ENCODE measurements around the gene PRKCZ. TPM values are rescaled to one million over a fixed set of nuclear protein-coding genes. Genes with fewer than 3 reads are reported as not detected.

PRKCZ gene
- total RNA-seq, 1 donor: 4.6 TPM

GRCh38 chr1:2155147-2155598 is 105.0 kb downstream of the PRKCZ start:
- peaks cover 46% of the 10 kb centered on the region for H3K4me1 ChIP-seq (ENCODE audit: insufficient read depth, low read length)
- H3K27me3 ChIP-seq (ENCODE audit: insufficient read depth, low read length): no peaks in the 10 kb centered on the region
- H3K9me3 ChIP-seq (ENCODE audit: low read depth, low read length): no peaks in the 10 kb centered on the region

DNA sequence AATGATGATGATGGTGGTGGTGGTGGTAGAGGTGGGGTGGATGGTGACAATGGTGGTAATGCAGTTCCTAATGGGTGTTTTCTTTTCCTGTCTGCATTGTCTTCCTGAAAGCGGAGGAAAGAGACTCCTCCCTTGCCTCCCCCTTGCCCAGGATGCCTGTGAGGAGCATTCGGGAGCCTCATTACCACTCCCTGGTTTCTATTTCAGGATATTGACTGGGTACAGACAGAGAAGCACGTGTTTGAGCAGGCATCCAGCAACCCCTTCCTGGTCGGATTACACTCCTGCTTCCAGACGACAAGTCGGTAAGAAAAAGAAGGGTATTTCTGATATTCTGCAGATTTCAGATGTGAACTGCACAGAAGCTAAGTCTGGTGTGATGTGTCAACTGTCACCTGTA is 105.6 kb downstream of the PRKCZ start:
- Histone ChIP-seq H3K4me1 (ENCODE audit: insufficient read depth, low read length) (peaks cover 39% of the 10 kb centered on the region), H3K4me3 (ENCODE audit: low read length) (no peak overlapping the region), H3K27me3 (ENCODE audit: insufficient read depth, low read length) (no peaks in the 10 kb centered on the region), H3K9me3 (ENCODE audit: low read depth, low read length) (no peaks in the 10 kb centered on the region)

More at GRCh38 chr1:2155147-2155598, 105.0 kb downstream of the PRKCZ start:
- H3K4me3 ChIP-seq (ENCODE audit: low read length): no peak overlapping the region

GRCh38 chr1:2156866-2157265 is 106.7 kb downstream of the PRKCZ start:
- Histone ChIP-seq H3K4me3 (ENCODE audit: low read length) (no peak overlapping the region), H3K9me3 (ENCODE audit: low read depth, low read length) (no peaks in the 10 kb centered on the region)

DNA sequence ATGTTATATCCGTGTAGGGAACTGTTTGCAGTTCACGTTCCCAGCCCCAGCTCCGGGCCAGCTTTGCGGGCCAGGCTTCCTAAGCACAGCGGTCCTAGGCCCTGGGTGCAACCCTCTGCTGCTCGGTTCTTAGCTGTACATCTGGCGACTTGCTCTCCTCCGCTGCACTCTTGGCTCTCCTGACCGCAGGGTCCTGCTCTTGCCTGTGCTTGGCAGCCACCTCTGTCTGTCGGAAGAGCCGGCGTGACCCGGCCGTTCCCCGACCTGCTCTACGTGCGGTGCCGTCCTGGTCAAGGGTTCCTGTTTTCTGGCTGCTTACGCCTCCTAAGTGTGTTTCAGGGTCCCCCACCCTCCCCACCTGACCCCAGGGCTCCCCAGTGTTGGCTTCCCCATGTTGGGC is 107.6 kb downstream of the PRKCZ start:
- Histone ChIP-seq H3K27me3 (ENCODE audit: insufficient read depth, low read length) (no peaks in the 10 kb centered on the region), H3K9me3 (ENCODE audit: low read depth, low read length) (no peaks in the 10 kb centered on the region), H3K4me3 (ENCODE audit: low read length) (no peak overlapping the region), H3K4me1 (ENCODE audit: insufficient read depth, low read length) (peaks cover 24% of the 10 kb centered on the region)

More at GRCh38 chr1:2156866-2157265, 106.7 kb downstream of the PRKCZ start:
- Histone ChIP-seq H3K4me1 (ENCODE audit: insufficient read depth, low read length) (peaks cover 29% of the 10 kb centered on the region), H3K27me3 (ENCODE audit: insufficient read depth, low read length) (no peaks in the 10 kb centered on the region)

- no peak overlapping the region for H3K4me3 ChIP-seq (ENCODE audit: low read length)
- H3K9me3 ChIP-seq (ENCODE audit: low read depth, low read length): no peaks in the 10 kb centered on the region
- H3K4me1 ChIP-seq (ENCODE audit: insufficient read depth, low read length): peaks cover 22% of the 10 kb centered on the region
- no peaks in the 10 kb centered on the region for H3K27me3 ChIP-seq (ENCODE audit: insufficient read depth, low read length)
These were observed 108.1 kb downstream of the PRKCZ start for GRCh38 chr1:2158272-2158671.

DNA sequence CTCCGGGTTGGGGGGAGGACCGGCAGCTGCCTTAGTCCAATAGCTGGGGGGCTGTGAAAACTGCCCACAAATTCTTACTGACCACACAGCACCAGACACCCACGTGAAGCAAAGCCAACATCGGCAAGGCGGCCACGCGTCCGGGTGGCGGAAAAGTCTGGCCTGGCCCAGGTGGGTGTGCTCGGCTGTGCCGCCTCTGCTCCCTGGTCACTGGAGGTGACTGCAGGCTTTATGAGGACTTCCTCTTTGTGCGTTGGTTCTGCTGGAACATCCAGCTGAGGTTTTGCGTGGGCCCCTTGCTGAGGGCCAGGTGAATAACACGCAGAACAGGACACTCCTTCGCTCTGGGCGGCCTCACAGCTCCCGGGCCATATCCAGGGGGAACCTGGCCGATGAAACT is 108.9 kb downstream of the PRKCZ start:
- no peaks in the 10 kb centered on the region for H3K9me3 ChIP-seq (ENCODE audit: low read depth, low read length)
- H3K27me3 ChIP-seq (ENCODE audit: insufficient read depth, low read length): no peaks in the 10 kb centered on the region
- no peak overlapping the region for H3K4me3 ChIP-seq (ENCODE audit: low read length)
- H3K4me1 ChIP-seq (ENCODE audit: insufficient read depth, low read length): peaks cover 17% of the 10 kb centered on the region

GRCh38 chr1:2160451-2161300 is 110.5 kb downstream of the PRKCZ start:
- H3K27me3 ChIP-seq (ENCODE audit: insufficient read depth, low read length): no peaks in the 10 kb centered on the region
- no peaks in the 10 kb centered on the region for H3K9me3 ChIP-seq (ENCODE audit: low read depth, low read length)
- H3K4me1 ChIP-seq (ENCODE audit: insufficient read depth, low read length): peaks cover 17% of the 10 kb centered on the region
- H3K4me3 ChIP-seq (ENCODE audit: low read length): no peak overlapping the region

- H3K9me3 ChIP-seq (ENCODE audit: low read depth, low read length): no peaks in the 10 kb centered on the region
- H3K4me3 ChIP-seq (ENCODE audit: low read length): no peak overlapping the region
- H3K27me3 ChIP-seq (ENCODE audit: insufficient read depth, low read length): no peaks in the 10 kb centered on the region
- peaks cover 17% of the 10 kb centered on the region for H3K4me1 ChIP-seq (ENCODE audit: insufficient read depth, low read length)
These were observed 113.0 kb downstream of the PRKCZ start for GRCh38 chr1:2163205-2163604.

DNA sequence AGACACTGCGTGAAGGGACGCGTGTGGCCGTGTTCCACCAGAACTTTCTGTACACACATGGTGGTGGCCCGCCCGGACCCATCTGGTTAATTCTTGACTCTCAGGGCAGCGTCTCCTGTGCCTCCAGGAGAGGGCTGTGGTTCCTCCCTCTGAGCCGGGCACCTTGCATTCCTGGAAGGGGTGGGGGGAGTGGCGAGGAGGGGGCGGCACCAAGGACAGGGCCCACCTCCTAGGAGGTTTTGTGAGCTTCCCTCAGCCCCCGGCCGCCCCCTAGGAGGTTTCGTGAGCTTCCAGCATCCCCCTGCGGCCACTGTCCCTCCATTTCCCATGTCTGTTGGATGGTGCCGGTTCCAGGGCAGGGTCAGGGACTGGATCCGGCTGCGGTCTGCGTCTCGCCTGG is 115.4 kb downstream of the PRKCZ start:
- Histone ChIP-seq H3K4me3 (ENCODE audit: low read length) (no peak overlapping the region), H3K4me1 (ENCODE audit: insufficient read depth, low read length) (peaks cover 8% of the 10 kb centered on the region), H3K27me3 (ENCODE audit: insufficient read depth, low read length) (no peaks in the 10 kb centered on the region), H3K9me3 (ENCODE audit: low read depth, low read length) (no peaks in the 10 kb centered on the region)

DNA sequence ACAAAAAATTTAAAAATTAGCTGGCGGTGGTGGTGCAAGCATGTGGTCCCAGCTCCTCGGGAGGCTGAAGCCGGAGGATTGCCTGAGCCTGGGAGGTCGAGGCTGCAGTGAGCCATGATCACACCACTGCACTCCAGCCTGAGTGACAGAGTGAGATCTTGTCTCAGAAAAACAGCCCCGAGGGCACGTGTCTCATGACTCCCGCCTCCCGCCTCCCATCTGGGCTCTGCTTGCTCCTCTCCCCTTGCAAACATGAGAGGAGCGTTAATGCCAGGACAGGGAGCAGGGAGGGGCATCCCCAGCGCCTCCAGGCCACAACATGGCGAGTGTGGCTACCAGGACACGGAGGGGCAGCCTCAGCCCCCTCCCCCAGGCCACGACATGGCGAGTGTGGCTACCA is 116.0 kb downstream of the PRKCZ start:
- Histone ChIP-seq H3K9me3 (ENCODE audit: low read depth, low read length) (no peaks in the 10 kb centered on the region), H3K4me1 (ENCODE audit: insufficient read depth, low read length) (peaks cover 8% of the 10 kb centered on the region), H3K27me3 (ENCODE audit: insufficient read depth, low read length) (no peaks in the 10 kb centered on the region), H3K4me3 (ENCODE audit: low read length) (no peak overlapping the region)

GRCh38 chr1:2166695-2167094 is 116.5 kb downstream of the PRKCZ start:
- Histone ChIP-seq H3K4me1 (ENCODE audit: insufficient read depth, low read length) (peaks cover 8% of the 10 kb centered on the region), H3K27me3 (ENCODE audit: insufficient read depth, low read length) (no peaks in the 10 kb centered on the region), H3K9me3 (ENCODE audit: low read depth, low read length) (no peaks in the 10 kb centered on the region), H3K4me3 (ENCODE audit: low read length) (no peak overlapping the region)

DNA sequence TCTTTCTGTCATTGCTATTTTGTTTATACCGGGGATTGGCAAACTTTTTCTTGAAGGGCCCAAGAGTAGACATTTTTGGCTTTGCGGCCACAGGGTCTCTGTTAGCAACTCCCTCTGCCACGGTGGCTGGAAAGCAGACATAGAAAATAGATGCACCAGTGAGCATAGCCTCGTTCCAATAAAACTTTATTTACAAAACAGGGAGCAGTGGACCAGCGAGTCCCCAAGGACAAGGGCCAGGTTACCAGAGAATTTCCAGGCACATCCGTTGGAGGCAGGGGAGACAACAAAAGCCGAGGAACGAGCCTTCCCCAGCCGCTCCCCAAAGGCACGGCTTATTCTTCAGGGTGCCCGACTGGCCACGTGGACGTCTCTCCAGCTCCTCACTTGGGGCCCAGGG is 117.9 kb downstream of the PRKCZ start:
- Histone ChIP-seq H3K27me3 (ENCODE audit: insufficient read depth, low read length) (no peaks in the 10 kb centered on the region), H3K4me3 (ENCODE audit: low read length) (no peak overlapping the region), H3K9me3 (ENCODE audit: low read depth, low read length) (no peaks in the 10 kb centered on the region), H3K4me1 (ENCODE audit: insufficient read depth, low read length) (peaks cover under 1% of the 10 kb centered on the region)

GRCh38 chr1:2168535-2168934 is 118.3 kb downstream of the PRKCZ start:
- Histone ChIP-seq H3K4me3 (ENCODE audit: low read length) (no peak overlapping the region), H3K27me3 (ENCODE audit: insufficient read depth, low read length) (no peaks in the 10 kb centered on the region), H3K4me1 (ENCODE audit: insufficient read depth, low read length) (no peaks in the 10 kb centered on the region), H3K9me3 (ENCODE audit: low read depth, low read length) (no peaks in the 10 kb centered on the region)

DNA sequence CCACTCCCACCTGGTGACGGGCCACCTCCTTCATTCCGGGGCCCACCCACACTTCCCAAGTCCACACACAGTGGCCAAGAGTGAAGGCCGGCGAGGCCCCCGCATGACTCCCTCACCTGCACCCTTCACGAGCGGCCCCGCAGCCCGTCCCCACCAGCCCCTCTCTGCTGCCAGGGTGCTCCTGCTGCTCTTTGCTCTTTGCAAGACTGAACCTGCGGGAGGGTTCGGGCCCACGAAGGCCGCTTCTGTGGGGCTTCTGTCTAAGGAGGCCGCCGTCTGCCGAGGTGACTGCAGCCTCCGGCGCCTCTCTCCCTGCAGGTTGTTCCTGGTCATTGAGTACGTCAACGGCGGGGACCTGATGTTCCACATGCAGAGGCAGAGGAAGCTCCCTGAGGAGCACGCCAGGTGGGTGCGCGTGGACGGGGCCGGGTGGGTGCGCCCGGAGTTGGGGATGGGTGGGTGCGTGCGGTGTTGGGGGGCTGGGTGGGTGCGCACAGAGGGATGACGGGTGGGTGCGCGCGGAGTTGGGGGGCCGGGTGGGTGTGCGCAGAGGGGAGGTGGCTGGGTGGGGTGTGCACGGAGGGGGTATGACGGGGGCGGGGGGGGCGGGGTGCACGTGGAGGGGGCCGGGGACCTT is 119.1 kb downstream of the PRKCZ start:
- Histone ChIP-seq H3K4me1 (ENCODE audit: insufficient read depth, low read length) (no peaks in the 10 kb centered on the region), H3K4me3 (ENCODE audit: low read length) (no peak overlapping the region), H3K9me3 (ENCODE audit: low read depth, low read length) (no peaks in the 10 kb centered on the region), H3K27me3 (ENCODE audit: insufficient read depth, low read length) (no peaks in the 10 kb centered on the region)

DNA sequence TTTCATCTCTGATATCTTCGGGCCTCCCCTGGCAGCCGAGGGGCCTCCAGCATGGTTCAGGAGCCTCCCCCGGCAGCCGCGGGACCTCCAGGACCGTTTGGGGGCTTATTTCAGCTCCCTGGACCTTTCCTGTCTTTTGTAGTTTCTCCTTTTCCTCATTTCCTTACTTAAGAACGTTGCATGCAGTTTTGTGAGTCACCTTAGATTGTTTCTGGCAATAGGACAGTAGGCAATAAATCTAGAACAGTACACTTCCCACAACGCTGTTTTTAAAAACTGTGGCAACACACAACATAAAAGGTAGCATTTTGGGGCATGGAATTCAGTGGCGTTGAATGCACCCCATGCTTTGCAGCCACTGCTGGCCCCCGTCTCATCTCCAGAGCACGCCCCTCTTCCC is 120.0 kb downstream of the PRKCZ start:
- no peaks in the 10 kb centered on the region for H3K4me1 ChIP-seq (ENCODE audit: insufficient read depth, low read length)
- H3K4me3 ChIP-seq (ENCODE audit: low read length): no peak overlapping the region
- no peaks in the 10 kb centered on the region for H3K9me3 ChIP-seq (ENCODE audit: low read depth, low read length)
- no peaks in the 10 kb centered on the region for H3K27me3 ChIP-seq (ENCODE audit: insufficient read depth, low read length)

Measured in mononuclear cell (primary cell).